Activated CD8-positive, alpha-beta memory T cell treated with anti-CD3 and anti-CD28 coated beads, Interleukin-2, amount 10 ng/mL, durations not matched to agents 7 days and 5 days (primary cell): ENCODE results near the gene HIGD1C. TPM values are rescaled to one million over a fixed set of nuclear protein-coding genes. Genes with fewer than 3 reads are reported as not detected.

Experiments
- ATAC-seq: fragments of 150-1000 bp; cut with Tn5 transposase; one replicate; pipeline ENCODE4 v1.10.0; 2021; ENCODE audit warnings: moderate library complexity
- CTCF ChIA-PET: fragments of 350-600 bp; sonication (Branson Sonifier 250); formaldehyde crosslinking; loops from one replicate; lab custom pipeline; 2021; ENCODE audit warnings: antibody characterized with exemption; lab: Charles Lee
- DNase-seq: peaks from one replicate; pipeline ENCODE4 v3.0.0-alpha.2; 2020
- H3K27ac Mint-ChIP-seq: one replicate; pipeline ENCODE4 v1.8.0; 2021; ENCODE audit warnings: mild to moderate bottlenecking, mixed read lengths
- H3K27me3 Mint-ChIP-seq: one replicate; pipeline ENCODE4 v1.8.0; 2021; ENCODE audit warnings: mixed read lengths
- H3K36me3 Mint-ChIP-seq: one replicate; pipeline ENCODE4 v1.8.0; 2021; ENCODE audit warnings: mild to moderate bottlenecking, mixed read lengths
- H3K4me1 Mint-ChIP-seq: one replicate; pipeline ENCODE4 v1.8.0; 2021; ENCODE audit warnings: mixed read lengths
- H3K4me3 Mint-ChIP-seq: one replicate; pipeline ENCODE4 v1.8.0; 2021; ENCODE audit warnings: mild to moderate bottlenecking, moderate library complexity, mixed read lengths
- H3K9me3 Mint-ChIP-seq: one replicate; pipeline ENCODE4 v1.8.0; 2022; ENCODE audit warnings: low read depth, mixed read lengths
- total RNA-seq, 2 experiments: library from RNA; stranded (reverse); gene quantifications; one replicate each; pipeline ENCODE4 v1.2.3, GENCODE V29; 2021

The HIGD1C gene
- total RNA-seq, 2 experiments from 2014 or later = not detected

- ATAC-seq (no peak), DNase-seq (no peak)
- H3K27ac Mint-ChIP-seq = no peak overlapping the region
- H3K4me3 Mint-ChIP-seq = no peak overlapping the region
- no peaks in the 10 kb centered on the region for H3K9me3 Mint-ChIP-seq
- CTCF ChIA-PET = interaction anchor here (0.7 to 1.3 kb wide), 4 partner anchors 9 to 941 kb away, joined by 3 to 5 read pairs (median 4); no protein-coding TSS in a partner anchor
- H3K27me3 Mint-ChIP-seq = no peaks in the 10 kb centered on the region
- peaks cover 29% of the 10 kb centered on the region for H3K4me1 Mint-ChIP-seq
- H3K36me3 Mint-ChIP-seq = no peaks in the 10 kb centered on the region
Observed at GRCh38 chr12:51018956-51019355, 66.6 kb downstream of the HIGD1C start.

- Mint-ChIP-seq H3K36me3 (no peaks in the 10 kb centered on the region), H3K27ac (no peak overlapping the region), H3K4me3 (no peak overlapping the region), H3K27me3 (no peaks in the 10 kb centered on the region), H3K9me3 (no peaks in the 10 kb centered on the region), H3K4me1 (peaks cover 38% of the 10 kb centered on the region)
- CTCF ChIA-PET = interaction anchor here (1.2 to 1.3 kb wide), 2 partner anchors 8 to 17 kb away, joined by 4 to 5 read pairs; no protein-coding TSS in a partner anchor
- ATAC-seq (no peak), DNase-seq (no peak)
Observed at GRCh38 chr12:51019927-51020326, 67.6 kb downstream of the HIGD1C start.

Other genes starting within 250 kb of the HIGD1C start
- 10 to 100 TPM; 29.4 to 44.0 TPM for gene ATF1, start 188.4 kb upstream of the HIGD1C start, total RNA-seq
- not detected for gene TMPRSS12, start 109.6 kb upstream of the HIGD1C start, total RNA-seq
- gene SLC11A2, start 73.8 kb downstream of the HIGD1C start, total RNA-seq = 10 to 100 TPM; 38.2 to 42.3 TPM
- 10 to 100 TPM; 76.7 to 80.8 TPM for gene LETMD1, start 95.8 kb downstream of the HIGD1C start, total RNA-seq
- 10 to 100 TPM; 17.7 to 20.4 TPM for gene CSRNP2, start 131.1 kb downstream of the HIGD1C start, total RNA-seq
- 10 to 100 TPM; 34.7 to 40.5 TPM for gene TFCP2, start 220.6 kb downstream of the HIGD1C start, total RNA-seq